HCT116 (cell line): ENCODE results near the gene CCDC74A.
"Not testable (repeated sequence)": the region's sequence is repeated elsewhere in the genome, so short reads cannot be mapped to it uniquely, and the experiment has no call there.

ENCODE experiments used
- CEBPB ChIP-seq: IDR thresholded peaks from 2 replicates; pipeline ENCODE4 v1.6.1; 2012; ENCODE audit warnings: low read depth
- POLR2A ChIP-seq: IDR thresholded peaks from 2 replicates; pipeline ENCODE4 v1.7.0; 2011; ENCODE audit warnings: borderline replicate concordance; ENCODE audit not compliant: insufficient read depth, insufficient read length; ENCODE audit errors: extremely low read depth
- POLR2AphosphoS5 ChIP-seq: IDR thresholded peaks from 2 replicates; pipeline ENCODE4 v1.6.1; 2011; ENCODE audit warnings: mild to moderate bottlenecking, low read depth, low read length, moderate library complexity
- RAD21 ChIP-seq: IDR thresholded peaks from 2 replicates; pipeline ENCODE4 v1.6.1; 2012; ENCODE audit warnings: low read depth, mild to moderate bottlenecking
- SIN3A ChIP-seq: IDR thresholded peaks from 2 replicates; pipeline ENCODE4 v1.6.1; 2012; ENCODE audit warnings: low read depth
- ZNF274 ChIP-seq: fragments of 200-500 bp; sonication (Bioruptor generic); IDR thresholded peaks from 2 replicates; pipeline ENCODE4 v1.6.1; 2014; ENCODE audit warnings: mild to moderate bottlenecking, low read depth, low read length, inconsistent platforms
- TF ChIP-seq, protein P1 (sequence below), 3 experiments: fragments of 200-600 bp in 1 of 3; sonication (generic) in 1 of 3; IDR thresholded peaks in 2 of 3; conservative IDR thresholded peaks in 1 of 3; 2 replicates each; pipeline ENCODE4 v1.5.1; 2012 to 2017; ENCODE audit warnings: low read depth in 2 of 3, low read length in 2 of 3, antibody characterized with exemption in 1 of 3, borderline replicate concordance in 1 of 3, control low read depth in 1 of 3, mild to moderate bottlenecking in 1 of 3, mixed read lengths in 1 of 3, mixed run types in 1 of 3, moderate library complexity in 1 of 3; ENCODE audit not compliant: insufficient read depth in 1 of 3

DNA sequence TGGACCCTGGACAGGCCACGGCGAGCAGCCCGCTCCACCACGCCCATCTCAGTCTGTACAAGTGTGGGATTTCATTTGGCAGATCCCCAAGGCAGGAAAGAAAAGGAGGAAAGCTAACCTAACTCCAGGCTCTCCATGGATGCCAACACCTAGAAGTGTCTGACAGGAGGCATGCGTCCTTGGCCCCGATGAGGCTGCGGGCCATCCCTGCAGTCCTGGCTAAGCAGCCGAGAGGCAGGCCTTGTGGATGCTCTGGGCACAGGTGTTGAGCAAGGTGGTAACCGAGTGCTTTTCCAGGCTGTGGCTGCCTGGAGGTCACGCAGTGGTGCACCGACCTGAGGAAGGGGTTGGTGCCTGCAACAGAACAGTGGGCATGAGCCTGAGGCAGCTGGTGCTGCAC, 7.3 kb downstream of the CCDC74A start:
- TF ChIP-seq, protein P1, sequence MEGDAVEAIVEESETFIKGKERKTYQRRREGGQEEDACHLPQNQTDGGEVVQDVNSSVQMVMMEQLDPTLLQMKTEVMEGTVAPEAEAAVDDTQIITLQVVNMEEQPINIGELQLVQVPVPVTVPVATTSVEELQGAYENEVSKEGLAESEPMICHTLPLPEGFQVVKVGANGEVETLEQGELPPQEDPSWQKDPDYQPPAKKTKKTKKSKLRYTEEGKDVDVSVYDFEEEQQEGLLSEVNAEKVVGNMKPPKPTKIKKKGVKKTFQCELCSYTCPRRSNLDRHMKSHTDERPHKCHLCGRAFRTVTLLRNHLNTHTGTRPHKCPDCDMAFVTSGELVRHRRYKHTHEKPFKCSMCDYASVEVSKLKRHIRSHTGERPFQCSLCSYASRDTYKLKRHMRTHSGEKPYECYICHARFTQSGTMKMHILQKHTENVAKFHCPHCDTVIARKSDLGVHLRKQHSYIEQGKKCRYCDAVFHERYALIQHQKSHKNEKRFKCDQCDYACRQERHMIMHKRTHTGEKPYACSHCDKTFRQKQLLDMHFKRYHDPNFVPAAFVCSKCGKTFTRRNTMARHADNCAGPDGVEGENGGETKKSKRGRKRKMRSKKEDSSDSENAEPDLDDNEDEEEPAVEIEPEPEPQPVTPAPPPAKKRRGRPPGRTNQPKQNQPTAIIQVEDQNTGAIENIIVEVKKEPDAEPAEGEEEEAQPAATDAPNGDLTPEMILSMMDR (IDR thresholded peaks at IDR 0.05 in 2 of 3, conservative IDR thresholded peaks at IDR 0.05 in 1 of 3; ENCODE audit: borderline replicate concordance in 1 of 3, insufficient read depth in 1 of 3, low read depth in 2 of 3, low read length in 2 of 3), result not testable (repeated sequence)
- not testable (repeated sequence) for TF ChIP-seq POLR2AphosphoS5, POLR2A, ZNF274, CEBPB, SIN3A, RAD21
